ENCODE results near the gene DRD2. TPM values are rescaled to one million over a fixed set of nuclear protein-coding genes. Genes with fewer than 3 reads are reported as not detected.

DRD2 gene
- total and polyA plus RNA-seq, 2 of the 13 experiments (the other 11 are each of a cell fraction or from before 2014, with no cell fraction given) = not detected

GRCh38 chr11:113506461-113506860 is 31.3 kb upstream of the DRD2 start:
- Histone ChIP-seq H3K27ac (ENCODE audit: extremely low read length, insufficient read depth, low read length) (no peak overlapping the region), H3K4me3 (replicated peaks in 1 of 3; ENCODE audit: insufficient read depth in 1 of 3, low read depth in 2 of 3, low read length in 3 of 3) (no peak overlapping the region), H3K9ac (ENCODE audit: insufficient read depth, low read depth, low read length) (no peak overlapping the region), H2AFZ (ENCODE audit: low read length) (no peak overlapping the region), H3K79me2 (ENCODE audit: insufficient read depth, low read length) (no peaks in the 10 kb centered on the region), H3K4me1 (ENCODE audit: insufficient read depth, low read length) (peaks cover 12% of the 10 kb centered on the region), H3K27me3 (ENCODE audit: control insufficient read depth in 1 of 2, insufficient read depth in 2 of 2, low read length in 2 of 2) (peaks cover 1 to 4% of the 10 kb centered on the region in 2 experiments; a peak in 1 of 5 replicates), H3K4me2 (ENCODE audit: low read depth, low read length) (no peak overlapping the region), H3K36me3 (replicated peaks in 1 of 2; ENCODE audit: control insufficient read depth in 1 of 2, insufficient read depth in 2 of 2, low read length in 2 of 2) (no peaks in the 10 kb centered on the region), H3K9me3 (ENCODE audit: low read length) (no peaks in the 10 kb centered on the region), H4K20me1 (ENCODE audit: insufficient read depth, low read length) (no peaks in the 10 kb centered on the region)
- WGBS (ENCODE audit: low lambda C conversion rate) = under 1% methylated on average over 6 of the region's 6 CpGs
- intact Hi-C loops (cut with micrococcal nuclease; ENCODE audit: unreplicated experiment) = no loop called here
- POLR2A ChIA-PET = no interaction called here
- BruUV-seq (replicated peaks) = no TSS peak
- CTCF ChIA-PET (ENCODE audit: low intra/inter-chr PET ratio, low total read pairs) = no interaction called here
- in situ Hi-C loops (cut with HindIII; ENCODE audit: extremely low pct_ligation_motif_present, low pct_unique_long_range_greater_than_20kb) = no loop called here
- DNase-seq (ENCODE audit: low spot score) = no peak
- FAIRE-seq = no peak
- no peak for ATAC-seq
- no peak for TF ChIP-seq ZNF17 (CRISPR knock-in tag; IDR thresholded peaks at IDR 0.05)
- no peak for TF ChIP-seq CEBPG (CRISPR knock-in tag; IDR thresholded peaks at IDR 0.05)
- TF ChIP-seq, protein P1, sequence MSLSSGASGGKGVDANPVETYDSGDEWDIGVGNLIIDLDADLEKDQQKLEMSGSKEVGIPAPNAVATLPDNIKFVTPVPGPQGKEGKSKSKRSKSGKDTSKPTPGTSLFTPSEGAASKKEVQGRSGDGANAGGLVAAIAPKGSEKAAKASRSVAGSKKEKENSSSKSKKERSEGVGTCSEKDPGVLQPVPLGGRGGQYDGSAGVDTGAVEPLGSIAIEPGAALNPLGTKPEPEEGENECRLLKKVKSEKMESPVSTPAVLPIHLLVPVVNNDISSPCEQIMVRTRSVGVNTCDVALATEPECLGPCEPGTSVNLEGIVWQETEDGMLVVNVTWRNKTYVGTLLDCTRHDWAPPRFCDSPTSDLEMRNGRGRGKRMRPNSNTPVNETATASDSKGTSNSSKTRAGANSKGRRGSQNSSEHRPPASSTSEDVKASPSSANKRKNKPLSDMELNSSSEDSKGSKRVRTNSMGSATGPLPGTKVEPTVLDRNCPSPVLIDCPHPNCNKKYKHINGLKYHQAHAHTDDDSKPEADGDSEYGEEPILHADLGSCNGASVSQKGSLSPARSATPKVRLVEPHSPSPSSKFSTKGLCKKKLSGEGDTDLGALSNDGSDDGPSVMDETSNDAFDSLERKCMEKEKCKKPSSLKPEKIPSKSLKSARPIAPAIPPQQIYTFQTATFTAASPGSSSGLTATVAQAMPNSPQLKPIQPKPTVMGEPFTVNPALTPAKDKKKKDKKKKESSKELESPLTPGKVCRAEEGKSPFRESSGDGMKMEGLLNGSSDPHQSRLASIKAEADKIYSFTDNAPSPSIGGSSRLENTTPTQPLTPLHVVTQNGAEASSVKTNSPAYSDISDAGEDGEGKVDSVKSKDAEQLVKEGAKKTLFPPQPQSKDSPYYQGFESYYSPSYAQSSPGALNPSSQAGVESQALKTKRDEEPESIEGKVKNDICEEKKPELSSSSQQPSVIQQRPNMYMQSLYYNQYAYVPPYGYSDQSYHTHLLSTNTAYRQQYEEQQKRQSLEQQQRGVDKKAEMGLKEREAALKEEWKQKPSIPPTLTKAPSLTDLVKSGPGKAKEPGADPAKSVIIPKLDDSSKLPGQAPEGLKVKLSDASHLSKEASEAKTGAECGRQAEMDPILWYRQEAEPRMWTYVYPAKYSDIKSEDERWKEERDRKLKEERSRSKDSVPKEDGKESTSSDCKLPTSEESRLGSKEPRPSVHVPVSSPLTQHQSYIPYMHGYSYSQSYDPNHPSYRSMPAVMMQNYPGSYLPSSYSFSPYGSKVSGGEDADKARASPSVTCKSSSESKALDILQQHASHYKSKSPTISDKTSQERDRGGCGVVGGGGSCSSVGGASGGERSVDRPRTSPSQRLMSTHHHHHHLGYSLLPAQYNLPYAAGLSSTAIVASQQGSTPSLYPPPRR (CRISPR knock-in tag; IDR thresholded peaks at IDR 0.05; ENCODE audit: borderline replicate concordance) = no peak
- TF ChIP-seq TSC22D2 (CRISPR knock-in tag; IDR thresholded peaks at IDR 0.05; ENCODE audit: borderline replicate concordance) = no peak
- no peak for TF ChIP-seq ISX (CRISPR knock-in tag; conservative IDR thresholded peaks at IDR 0.05)
- TF ChIP-seq ZNF251 (CRISPR knock-in tag; IDR thresholded peaks at IDR 0.05) = no peak
- no peak for TF ChIP-seq NFIB (CRISPR knock-in tag; IDR thresholded peaks at IDR 0.05; ENCODE audit: borderline replicate concordance)
- TF ChIP-seq KAT2B (IDR thresholded peaks at IDR 0.05; ENCODE audit: borderline replicate concordance, low read depth, low read length) = no peak
- TF ChIP-seq, protein P2, sequence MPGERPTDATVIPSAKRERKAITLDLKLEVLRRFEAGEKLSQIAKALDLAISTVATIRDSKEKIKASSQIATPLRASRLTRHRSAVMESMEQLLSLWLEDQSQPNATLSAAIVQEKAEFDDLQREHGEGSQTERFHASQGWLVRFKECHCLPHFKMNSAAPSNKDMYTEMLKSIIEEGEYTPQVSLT (CRISPR knock-in tag; IDR thresholded peaks at IDR 0.05; ENCODE audit: borderline replicate concordance, low read depth) = no peak
- TF ChIP-seq ZBTB38 (CRISPR knock-in tag; IDR thresholded peaks at IDR 0.05) = no peak
- no peak for TF ChIP-seq ZHX1 (CRISPR knock-in tag; IDR thresholded peaks at IDR 0.05; ENCODE audit: low read depth)
